Activated CD8-positive, alpha-beta memory T cell treated with anti-CD3 and anti-CD28 coated beads, Interleukin-2, amount 50 U/mL, for 48 hours (primary cell): ENCODE results near the gene ZNF630.
"Not testable (repeated sequence)": the region's sequence is repeated elsewhere in the genome, so short reads cannot be mapped to it uniquely, and the experiment has no call there.

Source experiments
- DNase-seq: peaks from one replicate; pipeline ENCODE4 v3.0.0-alpha.2; 2020

The ZNF630 gene

DNA sequence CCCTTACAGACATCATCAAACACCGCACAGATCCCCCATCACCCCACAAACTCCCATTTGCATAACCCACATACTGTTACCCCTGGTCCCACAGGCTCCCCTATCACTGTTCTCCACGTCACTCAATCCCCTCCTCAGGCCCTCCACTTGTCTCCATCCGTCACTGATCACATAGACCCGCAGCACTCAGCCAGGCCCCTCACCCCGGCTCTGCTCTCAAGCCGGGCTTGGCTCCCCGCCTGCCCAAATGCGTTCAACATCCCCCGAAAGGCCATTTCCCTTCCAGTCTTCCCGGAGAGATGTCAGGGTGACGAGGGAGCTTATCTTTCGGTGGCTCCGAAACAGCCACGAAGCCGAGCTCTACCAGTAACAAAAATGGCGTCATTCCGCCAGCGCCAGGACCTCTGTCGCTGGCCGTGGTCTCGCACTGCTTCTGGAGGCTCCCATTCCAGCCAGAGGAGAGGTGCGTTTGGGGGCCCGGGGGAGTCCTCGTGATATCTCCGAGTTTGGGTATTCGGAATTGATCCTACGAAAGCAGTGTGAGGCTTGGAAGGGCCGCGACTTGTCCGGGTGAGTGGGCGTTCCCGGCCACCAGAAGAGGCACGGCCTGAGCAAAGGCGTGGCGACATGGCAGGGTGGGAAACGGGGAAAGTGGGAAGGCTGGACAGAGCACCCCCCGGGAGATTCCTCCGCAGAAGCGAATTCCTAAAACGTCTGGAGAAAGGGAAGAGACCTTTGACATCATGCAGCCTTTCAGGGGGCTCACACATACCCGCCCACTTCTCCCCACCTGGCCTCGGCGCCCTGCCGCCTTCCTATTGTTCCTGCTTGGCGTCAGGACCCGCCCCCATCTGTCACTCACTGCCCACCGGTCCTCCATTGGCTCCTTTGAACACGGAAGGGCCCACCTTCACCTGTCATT lies at the start of gene ZNF630:
TSS of gene ZNF630 (minus strand) at position 577 of the 922 bp plus-strand sequence. CDS start 4,754 bp downstream, outside the sequence.
- peak; percentile 72 for DNase-seq

DNA sequence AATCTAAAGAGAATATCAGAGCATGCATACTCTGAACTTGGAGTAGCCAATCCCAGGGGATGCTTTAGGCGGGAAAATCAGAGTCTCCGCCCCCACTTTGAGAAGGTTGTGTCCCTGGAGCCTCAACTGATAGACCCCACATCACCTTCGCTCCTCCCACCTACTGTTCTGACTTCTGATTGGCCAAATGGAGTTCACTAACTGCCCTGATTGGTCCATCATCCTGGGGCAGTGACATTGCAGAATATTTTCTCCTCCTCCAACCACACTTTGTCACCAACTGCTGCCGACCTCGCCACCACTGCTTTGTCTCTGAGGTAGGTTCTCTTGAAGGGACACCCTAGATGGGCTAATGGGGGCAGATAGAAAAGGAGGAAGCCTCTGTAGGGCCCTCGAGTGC lies 36.3 kb upstream of the ZNF630 start:
- DNase-seq: no peak

DNA sequence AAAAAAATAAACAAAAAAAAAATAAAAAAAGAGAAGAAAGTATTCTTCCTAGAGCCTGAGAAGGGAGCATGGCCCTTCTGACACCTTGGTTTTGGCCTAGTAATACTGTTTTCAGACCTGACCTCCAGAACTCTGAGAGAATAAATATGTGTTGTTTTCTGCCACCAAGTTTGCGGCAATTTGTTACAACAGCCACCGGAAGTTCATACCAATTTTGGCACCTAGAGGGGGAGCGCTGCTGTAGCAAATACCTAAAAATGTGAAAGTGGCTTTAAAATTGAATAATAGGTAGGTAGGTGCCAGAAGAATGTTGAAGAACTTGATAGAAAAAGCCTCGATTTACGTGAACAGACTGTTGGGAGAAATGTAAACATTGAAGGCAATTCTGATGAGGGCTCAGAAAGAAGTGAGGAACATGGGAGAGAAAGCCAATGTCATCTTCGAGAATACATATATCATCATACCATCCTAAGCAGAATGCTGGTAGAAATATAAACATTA lies 31.5 kb upstream of the ZNF630 start:
- DNase-seq: no peak

DNA sequence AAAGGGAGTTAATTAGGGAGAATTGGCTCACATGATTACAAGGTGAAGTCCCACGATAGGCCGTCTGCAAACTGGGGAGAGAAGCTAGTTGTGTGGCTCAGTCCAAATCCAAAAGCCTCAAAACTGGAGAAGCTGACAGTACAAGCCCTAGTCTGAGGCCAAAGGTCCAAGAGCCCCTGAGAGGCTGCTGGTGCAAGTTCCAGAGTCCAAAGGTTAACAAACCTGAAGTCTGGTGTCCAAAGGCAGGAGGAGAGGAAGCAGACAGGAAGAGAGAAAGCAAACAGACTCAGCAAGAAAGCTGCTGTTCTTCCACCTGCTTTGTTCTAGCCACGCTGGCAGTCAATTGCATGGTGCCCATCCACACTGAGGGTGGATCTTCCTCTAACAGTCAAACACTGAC lies 30.0 kb upstream of the ZNF630 start:
- no peak for DNase-seq

DNA sequence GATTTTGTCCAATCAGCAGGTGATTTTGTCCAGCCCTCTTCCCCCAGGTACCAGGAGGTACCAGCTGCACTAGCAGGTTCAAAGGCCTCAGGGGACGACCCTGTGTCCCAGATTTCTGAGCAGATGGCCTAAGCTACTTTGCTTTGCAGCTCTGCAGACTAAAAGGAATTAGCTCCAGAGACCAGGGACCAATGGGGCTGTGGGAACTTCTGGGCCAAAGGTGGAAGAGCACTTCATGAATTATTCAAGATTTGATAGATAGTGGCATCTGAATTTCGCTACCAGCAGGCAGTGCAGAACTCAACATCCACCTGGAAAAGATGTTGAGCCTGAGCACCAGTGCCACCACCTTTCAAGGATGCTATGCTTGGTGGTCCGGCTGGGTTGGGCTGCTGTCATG lies 21.1 kb upstream of the ZNF630 start:
- not testable (repeated sequence) for DNase-seq

DNA sequence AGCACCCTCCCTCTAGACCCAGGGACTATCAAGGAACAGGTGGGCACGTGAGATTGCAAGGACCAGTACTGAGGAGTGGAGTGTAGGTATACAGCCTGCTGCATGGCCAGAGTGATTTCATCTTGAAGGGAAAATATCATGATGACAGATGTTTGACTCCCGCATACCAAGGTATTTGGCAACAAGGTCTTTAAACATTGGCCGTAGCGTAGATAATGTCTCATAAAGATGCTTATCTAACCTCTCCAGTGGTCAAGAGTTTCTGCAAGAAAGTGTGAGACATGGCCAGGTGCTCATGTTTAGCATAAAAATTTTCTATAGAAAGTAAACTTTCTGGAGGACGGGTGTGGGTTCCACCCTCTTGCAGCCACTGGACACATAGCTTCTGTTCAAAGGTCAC lies 18.7 kb upstream of the ZNF630 start:
- DNase-seq: no peak

DNA sequence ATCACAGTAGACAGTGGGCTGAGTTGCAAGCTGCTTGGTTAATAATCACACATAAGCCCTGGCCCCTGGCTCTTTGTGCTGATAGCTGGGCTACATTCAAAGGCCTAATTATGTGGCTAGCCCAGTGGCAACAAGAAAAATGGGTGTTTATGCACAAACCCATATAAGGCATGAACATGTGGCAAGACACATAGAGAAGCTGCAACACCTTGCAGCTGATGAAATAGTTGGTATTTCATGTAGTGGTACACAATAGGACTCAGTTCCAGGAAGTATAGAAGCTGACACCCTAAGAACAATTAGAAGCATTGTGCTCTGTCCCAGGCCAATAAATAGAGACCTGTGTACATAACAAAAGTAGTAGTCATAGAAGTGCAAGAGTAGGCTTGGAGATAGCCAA lies 14.6 kb upstream of the ZNF630 start:
- no peak for DNase-seq

DNA sequence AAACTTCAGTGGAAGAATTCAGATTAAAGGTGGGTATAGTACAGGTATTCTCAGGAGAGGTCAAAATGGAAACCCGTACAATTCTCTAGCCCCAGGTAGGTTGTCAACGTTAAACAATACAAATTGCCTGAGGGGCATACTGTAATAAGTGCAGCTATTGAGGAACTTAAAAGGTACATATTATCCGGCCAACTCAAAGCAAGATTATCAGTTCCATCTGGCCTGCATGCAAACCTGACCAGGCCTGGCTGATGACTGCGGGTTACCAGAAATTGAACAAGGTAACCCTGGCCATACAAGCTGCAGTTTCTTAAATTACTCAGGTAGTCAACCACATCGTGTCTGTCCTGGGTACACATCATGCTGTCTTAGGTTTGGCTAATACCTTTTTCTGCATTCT lies 12.3 kb upstream of the ZNF630 start:
- DNase-seq: no peak

DNA sequence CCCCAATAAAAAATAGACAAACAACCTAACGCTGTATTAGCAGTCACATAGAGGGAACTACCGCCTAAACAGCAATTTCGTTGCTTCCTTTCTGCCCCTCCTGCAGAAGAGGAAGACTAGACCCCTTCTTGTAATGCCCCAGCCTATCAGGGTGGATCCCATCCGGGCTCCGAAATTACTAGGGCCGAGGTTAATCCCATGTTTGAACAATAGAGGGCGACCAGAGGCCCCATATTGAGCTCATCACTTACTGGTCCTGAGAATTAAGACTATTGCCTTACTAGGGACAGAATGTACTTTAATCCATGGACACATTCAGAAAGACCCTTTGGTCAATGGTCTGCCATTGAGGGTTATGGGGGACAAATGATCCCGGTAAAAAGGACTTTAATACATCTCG lies 11.8 kb upstream of the ZNF630 start:
- DNase-seq: peak; percentile 51

DNA sequence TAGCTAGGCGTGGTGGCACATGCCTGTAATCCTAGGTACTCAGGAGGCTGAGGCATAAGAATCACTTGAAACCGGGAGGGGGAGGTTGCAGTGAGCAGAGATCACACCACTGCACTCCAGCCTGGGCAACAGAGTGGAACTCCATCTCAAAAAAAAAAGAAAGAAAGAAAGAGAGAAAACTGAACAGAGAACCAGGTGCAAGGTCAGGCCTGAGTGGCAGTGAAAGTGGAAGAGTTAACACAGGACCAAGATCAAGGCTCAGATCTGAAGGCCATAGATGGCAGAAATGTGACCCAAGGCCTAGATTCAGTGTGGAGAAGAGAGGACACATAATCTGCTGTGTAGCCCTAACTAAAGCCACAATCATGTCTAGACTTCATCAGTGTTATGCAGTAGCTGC lies 4.9 kb upstream of the ZNF630 start:
- no peak for DNase-seq

DNA sequence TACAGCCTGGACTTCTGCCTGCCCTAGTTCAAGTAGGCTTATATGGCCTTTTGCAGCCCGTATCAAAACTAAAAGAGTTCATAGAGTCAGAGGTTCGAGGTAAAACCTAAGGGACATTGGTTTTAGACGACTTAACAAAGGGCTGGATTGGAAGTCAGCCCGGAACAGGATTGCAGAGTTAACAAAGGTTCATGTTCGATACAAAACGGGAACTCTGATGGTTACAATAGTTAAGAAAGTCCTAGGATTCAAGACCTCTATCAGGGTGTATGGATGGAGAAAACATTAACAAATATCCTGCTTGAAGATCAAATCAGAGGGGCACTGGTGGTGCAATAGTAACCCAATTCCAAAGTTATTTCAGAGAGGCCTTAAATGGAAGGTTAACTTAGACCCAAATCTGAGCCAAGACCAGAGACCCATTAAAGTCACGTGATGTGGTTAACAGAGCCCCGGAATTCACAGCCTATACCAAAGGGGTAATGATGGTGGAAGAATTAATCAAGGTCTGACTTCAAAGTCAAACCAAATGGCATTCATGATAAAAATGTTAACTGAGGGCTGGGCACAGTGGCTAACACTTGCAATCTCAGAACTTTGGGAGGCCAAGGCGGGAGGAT lies 656 bp upstream of the ZNF630 start:
- DNase-seq: no peak

DNA sequence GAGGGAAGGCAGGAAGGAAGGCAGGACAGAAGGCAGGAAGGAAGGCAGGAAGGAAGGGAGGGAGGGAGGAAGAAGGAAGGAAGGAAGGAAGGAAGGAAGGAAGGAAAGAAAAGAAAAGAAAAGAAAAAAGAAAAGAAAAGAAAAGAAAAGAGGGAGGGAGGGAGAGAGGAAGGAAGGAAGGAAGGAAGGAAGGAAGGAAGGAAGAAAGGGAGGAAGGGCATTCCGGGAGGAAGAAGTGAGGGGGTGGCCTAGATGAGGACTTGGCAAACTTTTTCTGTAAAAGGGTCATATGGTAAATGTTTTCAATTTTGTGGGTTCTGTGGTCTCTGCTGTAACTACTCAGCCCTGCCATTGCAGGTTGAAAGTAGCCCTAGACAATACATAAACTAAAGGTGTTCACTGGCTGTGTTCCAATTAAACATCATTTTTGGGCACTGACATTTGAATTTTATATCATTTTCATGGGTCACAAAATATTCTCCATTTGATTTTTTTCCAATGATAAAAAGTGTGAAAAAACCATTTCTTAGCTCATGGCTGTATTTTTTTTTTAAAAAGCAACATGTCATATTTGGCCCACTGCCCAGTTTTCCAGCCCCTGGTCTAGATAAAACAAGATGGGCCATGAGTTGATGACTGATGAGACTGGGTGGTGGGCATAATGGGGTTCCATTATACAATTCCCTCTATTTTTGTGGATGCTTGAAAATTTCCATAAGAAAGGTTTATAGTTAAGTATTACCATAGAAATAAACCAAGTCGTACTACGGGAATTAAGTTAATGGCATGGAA lies 3.1 kb downstream of the ZNF630 start:
- DNase-seq: no peak

DNA sequence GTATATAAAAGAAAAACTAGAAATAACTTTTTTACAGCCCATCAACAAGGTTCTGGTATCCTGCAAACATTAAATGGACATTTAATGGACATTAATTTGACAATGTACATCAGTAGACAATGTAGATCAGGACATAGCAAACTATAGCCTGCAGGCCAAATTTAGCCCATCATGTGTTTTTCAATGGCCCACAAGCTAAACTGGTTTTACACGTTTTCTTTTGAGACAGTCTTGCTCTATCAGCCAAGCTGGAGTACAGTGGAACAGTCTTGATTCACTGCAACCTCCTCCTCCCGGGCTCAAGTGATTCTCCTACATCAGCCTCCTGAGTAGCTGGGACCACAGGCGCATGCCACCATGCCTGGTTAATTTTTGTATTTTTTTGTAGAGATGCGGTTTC lies 7.2 kb downstream of the ZNF630 start:
- DNase-seq: no peak

DNA sequence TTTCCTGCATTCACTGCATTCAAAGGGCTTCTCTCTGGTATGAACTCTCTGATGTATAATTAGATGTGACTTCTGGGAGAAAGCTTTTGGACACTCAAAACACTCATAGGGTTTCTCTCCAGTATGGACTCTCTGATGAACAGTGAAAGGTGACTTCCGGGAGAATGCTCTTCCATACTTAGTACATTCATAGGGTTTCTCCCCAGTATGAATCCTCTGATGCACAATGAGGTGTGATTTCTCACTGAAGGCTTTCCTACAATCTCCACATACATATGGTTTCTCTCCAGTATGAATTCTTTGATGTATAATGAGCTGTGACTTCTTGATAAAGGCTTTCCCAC lies 12.2 kb downstream of the ZNF630 start:
- DNase-seq: no peak

DNA sequence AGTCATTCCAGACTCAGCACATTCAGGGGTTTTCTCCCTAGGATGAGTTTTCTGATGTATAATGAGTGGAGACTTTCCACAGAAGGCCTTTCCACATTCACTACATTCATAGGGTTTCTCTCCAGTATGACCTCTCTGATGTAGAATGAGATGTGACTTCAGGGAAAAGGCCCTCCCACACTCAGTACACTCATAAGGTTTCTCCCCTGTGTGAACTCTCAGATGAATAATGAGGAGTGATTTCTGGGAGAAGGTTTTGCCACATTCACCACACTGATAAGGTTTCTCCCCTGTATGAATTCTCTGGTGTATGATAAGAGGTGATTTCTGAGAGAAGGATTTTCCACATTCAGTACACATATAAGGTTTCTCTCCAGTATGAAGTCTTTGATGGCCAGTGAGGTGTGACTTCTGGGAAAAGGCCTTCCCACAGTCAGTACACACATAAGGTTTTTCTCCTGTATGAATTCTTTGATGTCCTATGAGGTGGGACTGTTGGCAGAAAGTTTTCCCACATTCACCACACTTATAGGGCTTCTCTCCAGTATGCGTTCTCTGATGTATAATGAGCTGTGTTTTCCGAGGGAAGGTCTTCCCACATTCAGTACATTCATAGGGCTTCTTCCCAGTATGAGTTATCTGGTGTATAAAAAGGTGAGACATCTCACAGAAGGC lies 12.7 kb downstream of the ZNF630 start:
- DNase-seq: no peak

DNA sequence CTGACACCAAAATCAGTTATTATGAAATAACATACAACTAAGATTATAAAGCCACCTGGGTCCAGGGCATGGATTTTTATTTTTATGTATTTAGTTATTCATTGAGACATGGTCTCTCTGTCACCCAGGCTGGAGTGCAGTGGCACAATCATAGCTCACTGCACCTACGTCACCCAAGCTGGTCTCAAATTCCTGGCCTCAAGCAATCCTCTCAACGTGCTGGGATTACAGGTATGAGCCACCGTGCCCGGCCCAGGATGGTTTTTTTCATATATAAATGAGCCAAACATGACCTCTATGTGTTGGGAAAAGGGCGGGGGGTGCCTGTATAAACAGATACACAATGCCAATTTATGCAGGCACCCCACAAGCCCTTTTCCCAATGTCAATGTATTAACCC lies 24.6 kb downstream of the ZNF630 start:
- no peak for DNase-seq

DNA sequence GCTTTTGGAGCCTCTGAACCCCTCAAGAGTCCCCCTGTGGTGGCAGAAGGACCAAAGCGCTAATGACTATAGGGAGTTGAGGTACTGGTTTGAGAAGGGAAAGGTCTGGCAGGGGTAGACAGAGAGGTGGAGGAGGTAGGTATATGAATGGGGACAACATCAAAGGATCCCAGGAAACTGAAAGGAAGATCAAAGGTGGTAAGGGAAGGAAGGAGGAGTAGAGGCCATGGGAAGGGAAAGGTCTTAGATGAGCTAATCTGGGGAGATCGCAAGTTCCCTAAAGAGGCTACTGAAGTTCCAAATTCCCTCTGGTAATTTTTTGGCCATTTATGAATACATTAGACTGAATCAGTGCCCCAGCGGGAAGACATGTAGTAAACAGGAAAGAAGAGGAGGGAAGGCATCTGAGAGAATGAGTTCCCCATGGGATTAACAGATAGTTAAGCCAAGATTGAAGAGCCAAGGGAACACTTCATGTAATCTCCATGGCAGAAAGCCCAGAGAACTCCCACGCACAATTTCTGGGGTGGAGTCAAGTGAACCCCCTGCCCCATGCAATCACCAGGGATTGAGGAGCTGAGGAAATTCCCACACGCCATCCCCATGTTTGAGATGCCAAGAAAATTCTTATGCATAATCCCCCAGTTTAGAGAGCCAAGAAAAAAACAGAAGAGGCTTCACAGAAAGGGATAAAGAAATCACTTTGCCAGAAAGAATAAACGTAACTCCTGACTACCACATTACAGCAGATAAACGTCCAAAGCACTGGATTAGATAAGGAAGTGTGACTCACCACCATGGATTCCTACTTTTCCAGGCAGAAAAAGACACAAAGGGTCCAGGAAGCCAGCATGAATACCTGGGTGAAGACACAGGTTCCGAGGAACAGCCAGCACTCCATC lies 25.8 kb downstream of the ZNF630 start:
- no peak for DNase-seq

DNA sequence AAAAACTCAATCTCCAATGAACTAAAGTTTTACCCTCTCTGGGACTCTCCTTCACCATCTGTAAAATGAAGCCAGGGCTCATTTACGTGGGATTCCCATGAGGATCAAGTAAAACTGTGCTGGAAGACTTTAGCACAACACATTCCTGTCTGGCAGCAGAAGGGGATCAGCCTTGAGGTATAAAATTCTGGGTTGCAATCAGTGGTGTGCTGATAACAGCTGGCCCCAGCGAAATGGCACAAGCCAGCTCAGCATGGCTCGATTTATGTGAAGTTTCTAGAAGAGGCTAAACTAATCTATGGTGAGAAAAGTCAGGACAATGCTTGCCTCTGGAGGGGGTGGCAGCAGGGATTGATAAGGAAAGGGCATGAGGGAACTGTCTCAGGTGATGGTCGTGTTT lies 28.4 kb downstream of the ZNF630 start:
- DNase-seq: no peak

DNA sequence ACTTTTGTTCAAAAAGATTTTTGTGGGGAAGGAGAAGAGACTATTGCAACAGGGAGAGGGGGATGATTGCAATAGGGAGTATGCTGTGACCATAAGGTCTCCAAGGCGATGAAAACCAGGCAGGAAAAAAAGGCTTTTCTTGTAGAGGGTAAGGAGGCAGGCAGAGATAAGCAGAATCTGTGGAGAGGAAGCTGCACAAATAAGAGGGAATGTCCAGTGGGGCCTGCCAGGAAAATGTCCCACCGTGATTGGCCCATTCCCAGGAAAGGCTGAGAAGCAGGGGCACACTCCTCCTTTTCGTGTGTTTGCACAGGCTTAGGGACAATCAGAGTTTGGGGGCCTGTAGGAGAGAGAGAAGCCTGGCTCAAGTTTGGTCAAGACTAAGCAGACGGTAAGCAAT lies 35.5 kb downstream of the ZNF630 start:
- no peak for DNase-seq

DNA sequence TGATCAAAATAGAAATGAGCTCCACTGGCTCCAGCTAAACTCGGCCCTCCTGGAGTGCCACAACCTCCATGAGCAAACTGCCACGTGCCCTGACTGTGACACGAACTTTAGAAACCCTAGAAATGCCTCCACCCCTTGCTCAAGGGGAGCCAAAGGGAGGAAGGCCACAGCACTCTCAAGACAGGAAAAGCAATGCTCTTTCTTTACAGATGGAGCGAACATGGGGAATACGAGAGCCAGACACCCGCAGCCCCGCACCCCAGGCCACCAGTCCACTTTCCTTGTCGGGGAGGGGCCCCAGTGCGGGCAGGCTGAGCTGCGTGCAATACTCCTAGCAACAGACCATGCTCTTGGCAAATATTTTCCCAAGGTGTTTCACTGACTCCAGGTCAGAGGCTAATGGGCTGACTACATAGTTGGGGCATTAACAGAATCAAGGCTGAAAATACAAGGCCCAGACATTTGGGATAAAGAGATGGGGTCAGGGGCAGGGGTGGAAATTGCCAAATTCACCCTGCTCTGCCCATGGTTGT lies 40.7 kb downstream of the ZNF630 start:
- not testable (repeated sequence) for DNase-seq

DNA sequence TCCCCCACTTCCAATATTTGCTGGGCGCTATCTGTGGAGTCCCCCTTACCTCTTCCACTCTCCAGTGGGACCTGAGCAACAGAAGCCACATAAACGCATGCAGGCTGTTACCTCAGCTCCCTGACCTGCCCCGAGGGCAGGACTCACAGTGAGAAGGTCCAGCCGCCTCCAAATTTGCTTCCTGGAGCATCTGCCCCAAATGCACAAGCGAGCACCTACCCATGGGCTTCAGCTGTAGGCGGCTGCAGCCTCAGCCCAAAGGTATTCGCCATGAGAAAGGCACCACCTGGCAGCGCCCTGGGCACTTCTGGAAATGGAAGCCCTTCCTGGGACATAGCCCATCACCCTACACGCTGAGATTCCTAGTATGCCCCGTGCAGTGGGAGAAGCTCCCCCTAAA lies 41.2 kb downstream of the ZNF630 start:
- no peak for DNase-seq

DNA sequence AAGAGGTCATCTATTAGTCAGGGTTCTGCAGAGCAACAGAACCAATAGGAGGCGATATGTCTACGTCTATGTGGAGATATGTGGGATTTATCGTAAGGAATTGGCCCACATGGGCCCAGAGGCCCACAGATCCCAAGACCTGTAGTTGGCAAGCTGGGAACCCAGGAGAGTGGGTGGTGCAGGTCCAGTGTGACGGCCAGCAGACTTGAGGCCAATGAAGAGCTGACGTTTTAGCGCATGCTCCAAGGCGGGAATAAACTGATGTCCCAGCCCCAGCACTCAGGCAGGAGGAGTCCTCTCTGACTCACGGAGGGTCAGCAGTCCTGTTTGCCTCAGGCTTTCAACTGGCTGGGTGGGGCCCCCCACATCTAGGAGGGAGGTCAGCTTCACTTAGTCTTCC lies 43.3 kb downstream of the ZNF630 start:
- DNase-seq: no peak
